WI38 (cell line): ENCODE results near the gene SCD.

ENCODE experiments used
- H3K4me3 ChIP-seq: 2 replicates; pipeline ENCODE4 v1.5.1; 2011; ENCODE audit warnings: low read depth, mild to moderate bottlenecking, control low read depth, low read length
- CTCF ChIP-seq: IDR thresholded peaks from 2 replicates; pipeline ENCODE4 v1.5.1; 2012; ENCODE audit warnings: low read depth, mild to moderate bottlenecking, control low read depth, low read length

The SCD gene

GRCh38 chr10:100340948-100341847 lies 5.8 kb upstream of the SCD start:
- no peak overlapping the region for H3K4me3 ChIP-seq
- TF ChIP-seq CTCF = no peak

GRCh38 chr10:100341953-100342626 lies 4.9 kb upstream of the SCD start:
- no peak overlapping the region for H3K4me3 ChIP-seq
- peak; percentile 70 for TF ChIP-seq CTCF

- H3K4me3 ChIP-seq = no peak overlapping the region
- TF ChIP-seq CTCF = no peak
Observed at GRCh38 chr10:100342627-100342972, 4.4 kb upstream of the SCD start.

GRCh38 chr10:100344241-100344788 lies 2.7 kb upstream of the SCD start:
- H3K4me3 ChIP-seq = no peak overlapping the region
- TF ChIP-seq CTCF = no peak

GRCh38 chr10:100345570-100346330 lies 1.3 kb upstream of the SCD start:
- H3K4me3 ChIP-seq = peak overlapping the region; percentile 77
- no peak for TF ChIP-seq CTCF

GRCh38 chr10:100346351-100346764 lies 675 bp upstream of the SCD start:
- H3K4me3 ChIP-seq = peak overlapping the region; percentile 77
- TF ChIP-seq CTCF = no peak
